ENCODE data around the gene SH3BP2.

Gene SH3BP2

DNA sequence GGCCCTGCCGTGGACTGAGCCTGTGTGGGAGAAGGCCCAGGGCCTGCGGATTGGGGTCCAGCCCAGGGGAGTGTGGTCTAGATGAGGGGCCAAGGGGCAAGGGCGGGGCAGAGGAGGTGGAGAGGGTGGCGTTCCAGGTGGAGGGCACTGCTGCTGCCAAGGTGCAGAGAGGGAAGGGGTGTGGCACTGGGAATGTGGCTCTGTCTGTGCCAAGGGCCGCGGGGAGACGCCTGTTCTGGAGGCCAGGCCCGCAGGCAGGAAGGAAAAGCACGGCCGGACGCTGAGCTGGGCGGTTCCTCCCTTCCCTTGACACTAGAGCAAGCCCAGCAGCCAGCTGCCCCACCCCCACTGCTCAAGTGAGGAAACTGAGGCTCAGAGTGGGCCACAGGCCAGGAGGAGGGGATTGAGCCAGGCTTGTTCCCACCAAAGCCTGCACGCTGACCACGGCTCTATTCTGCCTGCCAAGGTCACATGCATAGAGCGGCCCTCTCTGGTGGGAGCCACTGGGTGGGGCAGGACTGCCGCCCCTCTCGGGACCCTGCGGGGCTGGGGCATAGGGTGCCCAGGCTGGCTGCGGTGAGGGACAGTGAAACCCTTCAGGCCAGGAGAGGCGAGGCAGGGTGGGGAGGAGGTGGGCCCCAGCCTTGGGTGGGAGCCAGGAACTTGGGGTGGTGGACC is 13.0 kb downstream of the SH3BP2 start:
- no peak for DNase-seq

- no peak for DNase-seq
These were observed 13.8 kb downstream of the SH3BP2 start for GRCh38 chr4:2806390-2807355.

DNA sequence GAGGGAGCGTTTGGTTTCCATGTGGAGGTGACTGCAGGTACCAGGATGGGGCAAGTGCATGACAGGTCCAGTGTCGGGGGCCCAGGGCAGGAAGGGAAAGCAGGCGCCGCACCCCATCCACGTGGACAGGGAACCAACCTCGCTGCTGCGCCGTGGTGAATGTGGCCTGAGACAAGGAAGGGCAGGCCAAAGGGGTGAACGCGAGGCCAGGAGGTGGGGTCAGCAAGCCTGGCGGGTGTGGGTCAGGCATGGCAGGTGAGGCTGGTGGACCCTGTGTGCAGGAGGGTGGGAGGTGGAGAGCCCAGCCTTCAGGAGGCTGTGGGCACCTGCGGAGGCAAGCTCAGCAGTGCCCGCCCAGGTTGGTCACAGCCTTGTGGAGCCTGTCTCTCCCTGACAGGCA is 14.7 kb downstream of the SH3BP2 start:
- no peak for DNase-seq

DNA sequence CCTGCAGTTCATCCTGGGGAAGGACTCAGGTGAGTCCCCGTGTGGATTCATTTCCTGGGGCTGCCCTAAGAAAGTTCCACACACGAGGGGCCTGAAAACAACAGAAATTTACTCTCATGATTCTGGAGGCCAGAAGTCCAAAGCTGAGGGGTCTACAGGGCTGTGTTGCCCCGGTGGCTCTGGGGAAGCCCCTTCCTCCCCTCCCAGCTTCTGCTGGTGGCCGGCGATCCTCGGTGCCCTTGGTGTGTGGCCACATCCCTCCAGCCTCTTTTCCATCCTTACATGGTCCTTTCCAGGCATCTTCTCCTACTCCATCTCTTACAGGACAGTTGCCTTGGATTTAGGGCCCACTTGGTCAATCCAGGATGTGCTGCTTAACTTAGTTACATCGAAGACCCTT is 15.1 kb downstream of the SH3BP2 start:
- no peak for DNase-seq

GRCh38 chr4:2809610-2810180 is 16.8 kb downstream of the SH3BP2 start:
- no peak for DNase-seq

DNA sequence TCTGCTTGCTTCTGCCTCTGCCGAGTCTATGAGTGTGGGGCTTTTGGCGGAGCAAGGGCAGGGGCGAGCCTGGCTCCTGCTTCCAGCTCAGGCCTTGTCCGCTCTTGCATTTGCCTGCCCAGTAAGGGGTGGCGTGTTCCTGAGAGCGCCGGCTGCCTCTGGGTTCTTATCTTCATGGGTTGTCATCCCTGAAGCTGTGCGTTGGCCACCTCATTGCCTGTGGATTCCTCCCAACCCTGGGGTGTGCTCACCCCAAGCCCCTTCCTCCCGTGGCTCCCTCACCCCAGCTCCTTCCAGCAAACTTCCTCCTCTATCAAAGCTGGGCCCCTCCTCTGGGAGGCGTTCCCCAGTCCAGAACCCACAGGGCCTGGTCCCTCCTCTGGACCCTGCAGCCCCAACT is 17.5 kb downstream of the SH3BP2 start:
- no peak for DNase-seq

GRCh38 chr4:2811830-2812611 is 19.1 kb downstream of the SH3BP2 start:
- peak; percentile 73 for DNase-seq

- peak; percentile 18 for DNase-seq
These were observed 19.9 kb downstream of the SH3BP2 start for GRCh38 chr4:2812612-2813354.

DNA sequence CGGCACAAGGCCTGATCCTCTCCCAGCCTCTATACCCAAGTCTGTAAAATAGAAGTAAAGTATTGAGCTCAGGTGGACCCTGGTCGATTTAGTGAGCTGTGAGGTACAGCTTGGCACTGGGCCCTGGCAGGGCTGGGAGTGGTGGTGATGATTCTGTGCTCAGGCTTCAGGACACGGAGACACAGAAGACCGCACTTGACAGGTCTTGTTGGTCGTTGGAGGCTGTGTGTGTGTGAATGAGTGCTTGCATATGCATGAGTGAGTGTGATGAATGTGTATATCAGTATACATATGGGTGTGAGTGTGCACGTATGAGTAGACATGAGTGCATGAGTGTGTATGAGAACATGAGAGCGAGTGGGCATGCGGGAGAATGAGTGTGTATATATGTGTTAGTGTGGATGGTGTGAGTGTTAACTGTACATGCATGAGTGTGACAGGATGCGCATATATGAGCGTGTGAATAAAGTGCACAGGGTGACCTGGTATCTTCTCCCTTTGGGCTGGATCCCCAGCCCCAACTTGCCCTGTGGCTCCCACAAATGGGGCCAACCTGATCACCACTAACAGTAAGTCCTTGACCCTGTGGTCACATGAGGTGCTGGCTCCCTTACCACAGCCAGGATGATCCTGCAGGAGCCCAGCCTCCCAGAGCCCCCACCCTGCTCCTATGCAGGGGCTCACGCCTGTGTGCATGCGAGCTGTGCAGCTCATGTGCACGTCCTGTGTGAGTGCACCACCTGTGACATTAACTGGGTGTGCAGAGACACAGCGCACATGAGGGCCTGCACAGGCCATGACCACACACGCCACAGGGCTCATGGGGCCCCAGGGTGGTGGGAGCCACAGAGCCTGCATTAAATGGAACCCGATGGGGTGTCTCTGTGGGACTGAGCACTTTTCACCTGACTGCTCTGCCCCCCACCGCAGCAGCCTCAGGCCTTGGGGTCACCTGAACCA is 20.8 kb downstream of the SH3BP2 start:
- DNase-seq = no peak

- DNase-seq = no peak
These were observed 21.9 kb downstream of the SH3BP2 start for GRCh38 chr4:2814627-2815270.

DNA sequence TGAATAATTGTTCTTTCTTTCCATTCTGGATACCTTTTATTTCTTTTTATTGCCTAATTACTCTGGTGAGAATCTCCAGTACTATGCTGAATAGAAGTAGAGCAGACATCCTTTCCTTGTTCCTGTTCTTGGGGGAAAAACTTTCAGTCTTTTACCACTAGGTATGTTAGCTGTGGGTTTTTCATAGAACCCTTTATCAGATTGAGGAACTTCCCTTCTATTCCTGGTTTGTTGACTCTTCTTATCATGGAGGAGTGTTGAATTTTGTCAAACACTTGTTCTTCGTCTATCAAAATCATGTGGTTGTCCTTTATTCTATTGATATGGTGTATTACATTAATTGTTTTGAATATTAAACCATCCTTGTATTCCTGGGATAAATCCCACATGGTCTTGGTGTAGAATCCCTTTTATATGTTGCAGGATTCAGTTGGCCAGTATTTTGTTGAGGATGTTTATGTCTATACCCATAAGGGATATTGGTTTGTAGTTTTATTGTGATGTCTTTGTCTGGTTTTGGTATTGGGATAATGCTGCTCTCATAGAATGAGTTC is 23.6 kb downstream of the SH3BP2 start:
- DNase-seq = no peak

GRCh38 chr4:2817137-2817536 is 24.3 kb downstream of the SH3BP2 start:
- no peak for DNase-seq

DNA sequence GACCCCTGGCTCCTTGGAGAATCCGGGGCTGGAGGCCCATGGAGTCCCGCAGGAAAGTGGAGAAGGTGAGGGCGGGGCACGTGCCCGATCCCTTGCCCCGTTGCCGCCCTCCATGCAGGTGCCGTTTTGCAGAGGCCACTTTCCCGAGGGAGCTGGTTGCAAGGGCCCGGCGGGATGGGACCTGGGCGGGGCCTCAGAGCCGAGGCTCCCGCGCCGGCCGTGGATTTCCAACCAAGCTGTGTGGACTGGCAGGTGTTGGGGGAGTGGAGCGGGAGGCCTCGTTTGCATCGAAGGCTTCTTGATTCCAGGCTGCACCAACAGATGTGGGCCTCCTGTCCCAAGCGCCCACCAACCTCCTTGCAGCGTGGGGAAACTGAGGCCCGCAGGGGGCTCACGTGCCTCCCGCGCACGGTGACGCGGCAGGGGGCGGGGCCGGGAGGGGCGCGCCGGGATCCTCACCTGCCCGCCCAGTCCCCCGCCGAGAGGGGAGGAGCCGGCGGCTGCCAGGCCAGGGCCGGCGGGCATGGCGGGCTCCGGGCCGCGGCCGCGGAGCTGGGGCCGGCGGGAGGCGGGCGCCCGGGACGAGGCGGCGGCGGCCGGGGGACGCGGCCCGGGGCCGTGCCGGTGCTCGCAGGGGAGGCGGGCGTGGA is 24.9 kb downstream of the SH3BP2 start:
- DNase-seq = peak; percentile 60

GRCh38 chr4:2818351-2818939 is 25.6 kb downstream of the SH3BP2 start:
- no peak for DNase-seq

- no peak for DNase-seq
These were observed 26.6 kb downstream of the SH3BP2 start for GRCh38 chr4:2819244-2820215.

DNA sequence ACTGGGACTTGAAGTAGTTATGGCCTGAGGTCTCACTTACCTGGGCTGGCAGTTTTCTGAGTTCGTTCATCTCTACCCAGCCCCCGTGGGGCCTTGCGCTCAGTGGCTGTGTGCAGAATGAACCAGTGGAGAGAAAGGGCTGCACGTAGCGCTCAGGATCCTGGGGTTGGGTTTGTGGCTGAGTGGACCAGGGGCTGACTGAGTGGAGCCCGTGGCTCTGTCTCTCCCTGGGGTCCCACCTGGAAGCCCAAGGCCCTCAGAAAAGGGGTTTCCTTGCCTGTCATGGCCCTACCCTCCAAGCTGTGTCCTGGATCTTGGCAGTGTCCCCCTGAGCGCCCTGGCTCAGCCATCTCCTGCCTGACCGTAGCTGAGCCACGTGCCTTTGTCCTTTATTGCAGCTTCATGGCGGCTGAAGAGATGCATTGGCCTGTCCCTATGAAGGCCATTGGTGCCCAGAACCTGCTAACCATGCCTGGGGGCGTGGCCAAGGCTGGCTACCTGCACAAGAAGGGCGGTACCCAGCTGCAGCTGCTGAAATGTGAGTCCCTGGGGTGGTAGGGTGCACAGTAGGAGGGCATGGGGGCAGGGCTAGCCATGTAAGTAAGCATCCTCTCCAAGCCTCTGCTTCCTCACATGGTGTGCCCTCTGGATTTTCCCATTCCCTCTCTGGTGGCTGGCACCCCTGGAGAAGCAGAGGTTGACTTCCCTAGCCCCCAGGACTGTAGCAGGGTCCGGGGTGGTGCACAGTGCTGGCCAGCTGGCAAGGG is 27.5 kb downstream of the SH3BP2 start:
- DNase-seq = no peak

Measured in CD4-positive, alpha-beta T cell treated with Interleukin-6 for 4 hours (primary cell).